HEK293 (cell line): ENCODE measurements around the gene PPARGC1A.

Source experiments
- CTCF ChIA-PET: fragments of 350-600 bp; formaldehyde crosslinking; extraction: SDS; loops from one replicate; lab custom pipeline; 2021; ENCODE audit warnings: antibody characterized with exemption; lab: Yijun Ruan, JAX
- POLR2A ChIA-PET: fragments of 300-600 bp; formaldehyde crosslinking; extraction: SDS; loops from one replicate; lab custom pipeline; 2020; ENCODE audit warnings: antibody characterized with exemption, inconsistent platforms; lab: Yijun Ruan, JAX
- H3K27ac ChIP-seq: fragments of 200-500 bp; sonication (Bioruptor generic); 2 replicates; pipeline ENCODE4 v1.5.1; 2014; ENCODE audit warnings: low read depth, low read length, control low read depth, inconsistent platforms; ENCODE audit errors: extremely low read depth
- H3K36me3 ChIP-seq, 2 experiments: fragments of 200-500 bp in 1 of 2; sonication (Bioruptor generic) in 1 of 2; 1 replicate in 1 of 2; 2 replicates in 1 of 2; pipeline ENCODE4 v1.5.1; 2014 to 2017; ENCODE audit warnings: inconsistent platforms in 2 of 2, low read length in 2 of 2; ENCODE audit not compliant: control insufficient read depth in 2 of 2, insufficient read depth in 1 of 2
- H3K4me1 ChIP-seq: fragments of 200-500 bp; sonication (Bioruptor generic); 2 replicates; pipeline ENCODE4 v1.5.1; 2014; ENCODE audit warnings: mild to moderate bottlenecking, low read length, inconsistent platforms; ENCODE audit not compliant: control insufficient read depth, insufficient read depth
- H3K4me3 ChIP-seq: 2 replicates; pipeline ENCODE4 v1.5.1; 2011; ENCODE audit warnings: low read depth, mild to moderate bottlenecking, control low read depth, low read length, moderate library complexity
- H3K9me3 ChIP-seq: fragments of 200-500 bp; sonication (Bioruptor generic); 2 replicates; pipeline ENCODE4 v1.5.1; 2014; ENCODE audit warnings: low read depth, low read length, inconsistent platforms; ENCODE audit not compliant: control insufficient read depth, insufficient read depth
- BCL11A ChIP-seq: fragments of 450-650 bp; formaldehyde crosslinking; IDR thresholded peaks from 2 replicates; pipeline ENCODE4 v1.5.1; 2016; ENCODE audit warnings: low read depth, missing biosample characterization, missing genetic modification characterization
- GLIS2 ChIP-seq: fragments of 450-650 bp; formaldehyde crosslinking; IDR thresholded peaks from 2 replicates; pipeline ENCODE4 v1.5.1; 2016; ENCODE audit warnings: missing biosample characterization, missing genetic modification characterization
- REPIN1 ChIP-seq: fragments of 450-650 bp; formaldehyde crosslinking; IDR thresholded peaks from 2 replicates; pipeline ENCODE4 v1.5.1; 2017; ENCODE audit warnings: missing biosample characterization, missing genetic modification characterization, low read depth
- ZBTB48 ChIP-seq: fragments of 450-650 bp; formaldehyde crosslinking; IDR thresholded peaks from 2 replicates; pipeline ENCODE4 v1.5.1; 2016; ENCODE audit warnings: missing biosample characterization, missing genetic modification characterization
- ZEB2 ChIP-seq: fragments of 450-650 bp; formaldehyde crosslinking; IDR thresholded peaks from 2 replicates; pipeline ENCODE4 v1.5.1; 2016; ENCODE audit warnings: missing biosample characterization, missing genetic modification characterization
- ZNF16 ChIP-seq: fragments of 450-650 bp; formaldehyde crosslinking; IDR thresholded peaks from 2 replicates; pipeline ENCODE4 v1.5.1; 2016; ENCODE audit warnings: low read depth, missing biosample characterization, missing genetic modification characterization
- ZNF2 ChIP-seq: fragments of 450-650 bp; formaldehyde crosslinking; IDR thresholded peaks from 2 replicates; pipeline ENCODE4 v1.5.1; 2016; ENCODE audit warnings: missing biosample characterization, missing genetic modification characterization
- ZNF211 ChIP-seq: fragments of 450-650 bp; formaldehyde crosslinking; IDR thresholded peaks from 2 replicates; pipeline ENCODE4 v1.5.1; 2016; ENCODE audit warnings: low read depth, missing biosample characterization, missing genetic modification characterization
- ZNF239 ChIP-seq: fragments of 450-650 bp; formaldehyde crosslinking; IDR thresholded peaks from 2 replicates; pipeline ENCODE4 v1.5.1; 2016; ENCODE audit warnings: missing biosample characterization, missing genetic modification characterization
- ZNF341 ChIP-seq: fragments of 450-650 bp; formaldehyde crosslinking; IDR thresholded peaks from 2 replicates; pipeline ENCODE4; 2016; ENCODE audit warnings: low read depth, missing biosample characterization, missing genetic modification characterization
- ZNF391 ChIP-seq: fragments of 450-650 bp; formaldehyde crosslinking; IDR thresholded peaks from 2 replicates; pipeline ENCODE4 v1.5.1; 2016; ENCODE audit warnings: low read depth, missing biosample characterization, missing genetic modification characterization, borderline replicate concordance
- ZNF426 ChIP-seq: fragments of 450-650 bp; formaldehyde crosslinking; IDR thresholded peaks from 2 replicates; pipeline ENCODE4 v1.5.1; 2017; ENCODE audit warnings: missing biosample characterization, missing genetic modification characterization, mild to moderate bottlenecking, inconsistent platforms, moderate library complexity
- ZNF510 ChIP-seq: fragments of 450-650 bp; formaldehyde crosslinking; IDR thresholded peaks from 2 replicates; pipeline ENCODE4 v1.5.1; 2018; ENCODE audit warnings: mild to moderate bottlenecking, missing genetic modification characterization, missing biosample characterization; ENCODE audit not compliant: insufficient replicate concordance
- ZNF600 ChIP-seq: fragments of 450-650 bp; formaldehyde crosslinking; IDR thresholded peaks from 2 replicates; pipeline ENCODE4 v1.5.1; 2016; ENCODE audit warnings: missing biosample characterization, missing genetic modification characterization
- TF ChIP-seq, protein P1 (sequence below): fragments of 450-650 bp; formaldehyde crosslinking; IDR thresholded peaks from 2 replicates; pipeline ENCODE4 v1.5.1; 2017; ENCODE audit warnings: missing biosample characterization, missing genetic modification characterization
- TF ChIP-seq, protein P2 (sequence below): fragments of 450-650 bp; formaldehyde crosslinking; IDR thresholded peaks from 2 replicates; pipeline ENCODE4 v1.5.1; 2016; ENCODE audit warnings: missing biosample characterization, missing genetic modification characterization
- TF ChIP-seq, protein P3 (sequence below): fragments of 450-650 bp; formaldehyde crosslinking; IDR thresholded peaks from 2 replicates; pipeline ENCODE4 v1.5.1; 2016; ENCODE audit warnings: missing biosample characterization, missing genetic modification characterization
- TF ChIP-seq, protein P4 (sequence below): fragments of 450-650 bp; formaldehyde crosslinking; optimal IDR thresholded peaks from 2 replicates; pipeline ENCODE3; 2016; ENCODE audit warnings: missing biosample characterization, mild to moderate bottlenecking, missing genetic modification characterization
- TF ChIP-seq, protein P5 (sequence below): fragments of 450-650 bp; formaldehyde crosslinking; IDR thresholded peaks from 2 replicates; pipeline ENCODE4 v1.5.1; 2017; ENCODE audit warnings: missing biosample characterization, missing genetic modification characterization
- TF ChIP-seq, protein P6 (sequence below): fragments of 450-650 bp; formaldehyde crosslinking; IDR thresholded peaks from 2 replicates; pipeline ENCODE4 v1.5.1; 2016; ENCODE audit warnings: missing biosample characterization, missing genetic modification characterization, low read depth

PPARGC1A gene

DNA sequence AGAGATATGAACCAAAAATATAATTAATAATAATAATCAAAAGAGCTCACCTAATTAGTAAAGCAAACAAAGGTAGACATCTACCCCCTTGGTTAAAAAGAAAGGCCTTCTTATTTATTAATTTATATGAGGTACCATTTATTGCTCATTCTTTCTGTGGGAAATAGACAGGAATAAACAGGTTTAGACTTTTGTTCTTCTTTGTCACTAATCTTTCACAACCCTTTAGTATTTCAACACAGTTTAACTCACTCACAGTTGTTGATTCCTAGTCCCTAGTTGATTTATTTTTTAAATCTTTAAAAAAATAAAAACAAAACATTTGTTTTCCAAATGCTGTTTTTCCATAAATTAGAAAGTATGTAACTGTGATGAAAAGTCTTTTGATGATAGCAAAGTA, 5.6 kb downstream of the PPARGC1A start:
- 0 out of 2 replicates have a peak, but pooled peaks cover under 1% of the 10 kb centered on the region for H3K4me1 ChIP-seq
- H3K4me3 ChIP-seq, result no peak overlapping the region
- H3K27ac ChIP-seq, result no peak overlapping the region
- H3K36me3 ChIP-seq, result no peaks in the 10 kb centered on the region
- ChIA-PET POLR2A (no interaction called here), CTCF (interaction anchor here (0.7 kb wide), 1 partner anchor 1435 kb away, joined by 5 read pairs; no protein-coding TSS in a partner anchor)
- H3K9me3 ChIP-seq, result no peaks in the 10 kb centered on the region
- TF ChIP-seq REPIN1 (tag by site-specific recombination), result no peak
- TF ChIP-seq ZNF510 (tag by site-specific recombination), result no peak
- no peak for TF ChIP-seq ZNF426 (tag by site-specific recombination)
- TF ChIP-seq, protein P1, sequence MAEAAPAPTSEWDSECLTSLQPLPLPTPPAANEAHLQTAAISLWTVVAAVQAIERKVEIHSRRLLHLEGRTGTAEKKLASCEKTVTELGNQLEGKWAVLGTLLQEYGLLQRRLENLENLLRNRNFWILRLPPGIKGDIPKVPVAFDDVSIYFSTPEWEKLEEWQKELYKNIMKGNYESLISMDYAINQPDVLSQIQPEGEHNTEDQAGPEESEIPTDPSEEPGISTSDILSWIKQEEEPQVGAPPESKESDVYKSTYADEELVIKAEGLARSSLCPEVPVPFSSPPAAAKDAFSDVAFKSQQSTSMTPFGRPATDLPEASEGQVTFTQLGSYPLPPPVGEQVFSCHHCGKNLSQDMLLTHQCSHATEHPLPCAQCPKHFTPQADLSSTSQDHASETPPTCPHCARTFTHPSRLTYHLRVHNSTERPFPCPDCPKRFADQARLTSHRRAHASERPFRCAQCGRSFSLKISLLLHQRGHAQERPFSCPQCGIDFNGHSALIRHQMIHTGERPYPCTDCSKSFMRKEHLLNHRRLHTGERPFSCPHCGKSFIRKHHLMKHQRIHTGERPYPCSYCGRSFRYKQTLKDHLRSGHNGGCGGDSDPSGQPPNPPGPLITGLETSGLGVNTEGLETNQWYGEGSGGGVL, result no peak
- no peak for TF ChIP-seq ZBTB48 (tag by site-specific recombination)
- TF ChIP-seq, protein P2, sequence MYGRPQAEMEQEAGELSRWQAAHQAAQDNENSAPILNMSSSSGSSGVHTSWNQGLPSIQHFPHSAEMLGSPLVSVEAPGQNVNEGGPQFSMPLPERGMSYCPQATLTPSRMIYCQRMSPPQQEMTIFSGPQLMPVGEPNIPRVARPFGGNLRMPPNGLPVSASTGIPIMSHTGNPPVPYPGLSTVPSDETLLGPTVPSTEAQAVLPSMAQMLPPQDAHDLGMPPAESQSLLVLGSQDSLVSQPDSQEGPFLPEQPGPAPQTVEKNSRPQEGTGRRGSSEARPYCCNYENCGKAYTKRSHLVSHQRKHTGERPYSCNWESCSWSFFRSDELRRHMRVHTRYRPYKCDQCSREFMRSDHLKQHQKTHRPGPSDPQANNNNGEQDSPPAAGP, result no peak
- TF ChIP-seq ZNF341 (tag by site-specific recombination), result no peak
- TF ChIP-seq ZNF600 (tag by site-specific recombination), result no peak
- no peak for TF ChIP-seq GLIS2 (tag by site-specific recombination)
- TF ChIP-seq, protein P3, sequence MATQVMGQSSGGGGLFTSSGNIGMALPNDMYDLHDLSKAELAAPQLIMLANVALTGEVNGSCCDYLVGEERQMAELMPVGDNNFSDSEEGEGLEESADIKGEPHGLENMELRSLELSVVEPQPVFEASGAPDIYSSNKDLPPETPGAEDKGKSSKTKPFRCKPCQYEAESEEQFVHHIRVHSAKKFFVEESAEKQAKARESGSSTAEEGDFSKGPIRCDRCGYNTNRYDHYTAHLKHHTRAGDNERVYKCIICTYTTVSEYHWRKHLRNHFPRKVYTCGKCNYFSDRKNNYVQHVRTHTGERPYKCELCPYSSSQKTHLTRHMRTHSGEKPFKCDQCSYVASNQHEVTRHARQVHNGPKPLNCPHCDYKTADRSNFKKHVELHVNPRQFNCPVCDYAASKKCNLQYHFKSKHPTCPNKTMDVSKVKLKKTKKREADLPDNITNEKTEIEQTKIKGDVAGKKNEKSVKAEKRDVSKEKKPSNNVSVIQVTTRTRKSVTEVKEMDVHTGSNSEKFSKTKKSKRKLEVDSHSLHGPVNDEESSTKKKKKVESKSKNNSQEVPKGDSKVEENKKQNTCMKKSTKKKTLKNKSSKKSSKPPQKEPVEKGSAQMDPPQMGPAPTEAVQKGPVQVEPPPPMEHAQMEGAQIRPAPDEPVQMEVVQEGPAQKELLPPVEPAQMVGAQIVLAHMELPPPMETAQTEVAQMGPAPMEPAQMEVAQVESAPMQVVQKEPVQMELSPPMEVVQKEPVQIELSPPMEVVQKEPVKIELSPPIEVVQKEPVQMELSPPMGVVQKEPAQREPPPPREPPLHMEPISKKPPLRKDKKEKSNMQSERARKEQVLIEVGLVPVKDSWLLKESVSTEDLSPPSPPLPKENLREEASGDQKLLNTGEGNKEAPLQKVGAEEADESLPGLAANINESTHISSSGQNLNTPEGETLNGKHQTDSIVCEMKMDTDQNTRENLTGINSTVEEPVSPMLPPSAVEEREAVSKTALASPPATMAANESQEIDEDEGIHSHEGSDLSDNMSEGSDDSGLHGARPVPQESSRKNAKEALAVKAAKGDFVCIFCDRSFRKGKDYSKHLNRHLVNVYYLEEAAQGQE, result no peak
- no peak for TF ChIP-seq ZNF16 (tag by site-specific recombination)
- no peak for TF ChIP-seq ZEB2 (tag by site-specific recombination)
- no peak for TF ChIP-seq ZNF2 (tag by site-specific recombination)
- TF ChIP-seq, protein P4, sequence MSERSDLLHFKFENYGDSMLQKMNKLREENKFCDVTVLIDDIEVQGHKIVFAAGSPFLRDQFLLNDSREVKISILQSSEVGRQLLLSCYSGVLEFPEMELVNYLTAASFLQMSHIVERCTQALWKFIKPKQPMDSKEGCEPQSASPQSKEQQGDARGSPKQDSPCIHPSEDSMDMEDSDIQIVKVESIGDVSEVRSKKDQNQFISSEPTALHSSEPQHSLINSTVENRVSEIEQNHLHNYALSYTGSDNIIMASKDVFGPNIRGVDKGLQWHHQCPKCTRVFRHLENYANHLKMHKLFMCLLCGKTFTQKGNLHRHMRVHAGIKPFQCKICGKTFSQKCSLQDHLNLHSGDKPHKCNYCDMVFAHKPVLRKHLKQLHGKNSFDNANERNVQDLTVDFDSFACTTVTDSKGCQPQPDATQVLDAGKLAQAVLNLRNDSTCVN (tag by site-specific recombination), result no peak
- TF ChIP-seq, protein P5, sequence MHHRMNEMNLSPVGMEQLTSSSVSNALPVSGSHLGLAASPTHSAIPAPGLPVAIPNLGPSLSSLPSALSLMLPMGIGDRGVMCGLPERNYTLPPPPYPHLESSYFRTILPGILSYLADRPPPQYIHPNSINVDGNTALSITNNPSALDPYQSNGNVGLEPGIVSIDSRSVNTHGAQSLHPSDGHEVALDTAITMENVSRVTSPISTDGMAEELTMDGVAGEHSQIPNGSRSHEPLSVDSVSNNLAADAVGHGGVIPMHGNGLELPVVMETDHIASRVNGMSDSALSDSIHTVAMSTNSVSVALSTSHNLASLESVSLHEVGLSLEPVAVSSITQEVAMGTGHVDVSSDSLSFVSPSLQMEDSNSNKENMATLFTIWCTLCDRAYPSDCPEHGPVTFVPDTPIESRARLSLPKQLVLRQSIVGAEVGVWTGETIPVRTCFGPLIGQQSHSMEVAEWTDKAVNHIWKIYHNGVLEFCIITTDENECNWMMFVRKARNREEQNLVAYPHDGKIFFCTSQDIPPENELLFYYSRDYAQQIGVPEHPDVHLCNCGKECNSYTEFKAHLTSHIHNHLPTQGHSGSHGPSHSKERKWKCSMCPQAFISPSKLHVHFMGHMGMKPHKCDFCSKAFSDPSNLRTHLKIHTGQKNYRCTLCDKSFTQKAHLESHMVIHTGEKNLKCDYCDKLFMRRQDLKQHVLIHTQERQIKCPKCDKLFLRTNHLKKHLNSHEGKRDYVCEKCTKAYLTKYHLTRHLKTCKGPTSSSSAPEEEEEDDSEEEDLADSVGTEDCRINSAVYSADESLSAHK (tag by site-specific recombination), result no peak
- TF ChIP-seq ZNF211 (tag by site-specific recombination), result no peak
- no peak for TF ChIP-seq BCL11A
- no peak for TF ChIP-seq ZNF391 (tag by site-specific recombination)
- TF ChIP-seq ZNF239 (tag by site-specific recombination), result no peak
- TF ChIP-seq, protein P6, sequence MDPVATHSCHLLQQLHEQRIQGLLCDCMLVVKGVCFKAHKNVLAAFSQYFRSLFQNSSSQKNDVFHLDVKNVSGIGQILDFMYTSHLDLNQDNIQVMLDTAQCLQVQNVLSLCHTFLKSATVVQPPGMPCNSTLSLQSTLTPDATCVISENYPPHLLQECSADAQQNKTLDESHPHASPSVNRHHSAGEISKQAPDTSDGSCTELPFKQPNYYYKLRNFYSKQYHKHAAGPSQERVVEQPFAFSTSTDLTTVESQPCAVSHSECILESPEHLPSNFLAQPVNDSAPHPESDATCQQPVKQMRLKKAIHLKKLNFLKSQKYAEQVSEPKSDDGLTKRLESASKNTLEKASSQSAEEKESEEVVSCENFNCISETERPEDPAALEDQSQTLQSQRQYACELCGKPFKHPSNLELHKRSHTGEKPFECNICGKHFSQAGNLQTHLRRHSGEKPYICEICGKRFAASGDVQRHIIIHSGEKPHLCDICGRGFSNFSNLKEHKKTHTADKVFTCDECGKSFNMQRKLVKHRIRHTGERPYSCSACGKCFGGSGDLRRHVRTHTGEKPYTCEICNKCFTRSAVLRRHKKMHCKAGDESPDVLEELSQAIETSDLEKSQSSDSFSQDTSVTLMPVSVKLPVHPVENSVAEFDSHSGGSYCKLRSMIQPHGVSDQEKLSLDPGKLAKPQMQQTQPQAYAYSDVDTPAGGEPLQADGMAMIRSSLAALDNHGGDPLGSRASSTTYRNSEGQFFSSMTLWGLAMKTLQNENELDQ (tag by site-specific recombination), result no peak
